ENCODE results near the gene ADIPOR1.

DNA sequence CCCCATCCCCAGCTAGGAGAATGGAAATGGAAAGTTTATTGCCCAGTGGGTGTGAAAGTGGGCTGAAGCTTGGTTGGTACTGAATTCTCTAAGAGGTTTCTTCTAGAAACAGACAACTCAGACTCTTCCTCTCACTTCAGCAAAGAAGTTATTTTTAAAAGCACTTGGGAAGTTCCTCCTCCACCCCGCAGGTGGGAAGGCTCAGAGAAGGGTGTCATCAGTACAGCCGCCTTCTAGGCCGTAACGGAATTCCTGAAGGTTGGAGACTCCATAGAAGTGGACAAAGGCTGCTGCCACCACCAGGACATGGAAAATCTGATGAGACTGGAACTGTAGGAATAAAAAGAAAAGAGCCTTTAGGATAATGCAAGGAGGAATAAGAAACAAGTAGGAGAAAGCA lies 16.7 kb downstream of the ADIPOR1 start:
- TF ChIP-seq POLR2A (IDR thresholded peaks at IDR 0.05) (no peak), CTCF (IDR thresholded peaks at IDR 0.05) (no peak), EP300 (IDR thresholded peaks at IDR 0.05) (no peak), POLR2AphosphoS5 (IDR thresholded peaks at IDR 0.05) (no peak)

All from suprapubic skin (tissue), 4 donors.